ENCODE data around the gene PARP1. TPM values are rescaled to one million over a fixed set of nuclear protein-coding genes. Genes with fewer than 3 reads are reported as not detected.
"Not testable (repeated sequence)": the region's sequence is repeated elsewhere in the genome, so short reads cannot be mapped to it uniquely, and the experiment has no call there.

The PARP1 gene
- total RNA-seq, 1 experiment from 2014 or later = 376 TPM

DNA sequence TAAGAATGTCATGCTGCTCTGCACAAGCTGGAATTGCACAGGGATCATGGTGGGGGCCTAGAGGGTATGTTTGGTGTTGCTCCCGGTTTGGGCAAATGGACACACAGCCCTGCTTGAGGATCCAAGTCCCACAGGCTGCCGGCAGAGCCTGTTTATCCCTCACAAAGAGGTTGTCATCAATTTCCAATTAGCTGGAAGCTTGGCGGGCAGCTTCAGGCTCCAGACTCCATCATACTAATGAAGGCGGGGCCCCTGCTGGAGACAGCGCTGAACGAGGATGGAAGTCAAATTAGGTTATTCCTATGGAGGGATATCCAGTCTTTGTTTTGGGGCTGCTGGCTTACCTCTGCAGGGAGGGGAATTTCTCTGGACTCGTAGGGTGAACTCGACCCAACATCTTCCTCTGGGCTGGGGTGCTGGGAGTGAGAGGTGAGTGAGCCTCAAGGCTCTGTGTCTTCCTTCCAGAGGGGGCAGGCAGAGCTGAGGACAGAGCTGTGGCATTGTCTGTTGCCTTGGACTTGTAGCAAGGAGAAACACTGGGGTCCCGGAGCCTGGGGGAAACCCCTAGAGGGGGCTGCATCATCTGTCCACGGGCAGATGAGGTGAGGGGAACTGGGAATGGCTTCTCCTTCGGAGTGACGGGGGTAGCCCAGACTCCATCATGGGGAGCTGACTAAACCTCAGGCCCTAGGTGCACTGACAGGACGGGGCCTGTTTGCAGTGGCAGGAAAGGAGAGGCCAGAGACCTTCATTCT is 24.9 kb upstream of the PARP1 start (continued):
- TF ChIP-seq, protein P1, sequence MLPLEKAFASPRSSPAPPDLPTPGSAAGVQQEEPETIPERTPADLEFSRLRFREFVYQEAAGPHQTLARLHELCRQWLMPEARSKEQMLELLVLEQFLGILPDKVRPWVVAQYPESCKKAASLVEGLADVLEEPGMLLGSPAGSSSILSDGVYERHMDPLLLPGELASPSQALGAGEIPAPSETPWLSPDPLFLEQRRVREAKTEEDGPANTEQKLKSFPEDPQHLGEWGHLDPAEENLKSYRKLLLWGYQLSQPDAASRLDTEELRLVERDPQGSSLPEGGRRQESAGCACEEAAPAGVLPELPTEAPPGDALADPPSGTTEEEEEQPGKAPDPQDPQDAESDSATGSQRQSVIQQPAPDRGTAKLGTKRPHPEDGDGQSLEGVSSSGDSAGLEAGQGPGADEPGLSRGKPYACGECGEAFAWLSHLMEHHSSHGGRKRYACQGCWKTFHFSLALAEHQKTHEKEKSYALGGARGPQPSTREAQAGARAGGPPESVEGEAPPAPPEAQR (CRISPR knock-in tag; IDR thresholded peaks at IDR 0.05) = no peak
- TF ChIP-seq ELF4 (CRISPR knock-in tag; IDR thresholded peaks at IDR 0.05; ENCODE audit: low read depth) = no peak
- TF ChIP-seq ZNF263 (CRISPR knock-in tag; IDR thresholded peaks at IDR 0.05; ENCODE audit: low read depth) = no peak

DNA sequence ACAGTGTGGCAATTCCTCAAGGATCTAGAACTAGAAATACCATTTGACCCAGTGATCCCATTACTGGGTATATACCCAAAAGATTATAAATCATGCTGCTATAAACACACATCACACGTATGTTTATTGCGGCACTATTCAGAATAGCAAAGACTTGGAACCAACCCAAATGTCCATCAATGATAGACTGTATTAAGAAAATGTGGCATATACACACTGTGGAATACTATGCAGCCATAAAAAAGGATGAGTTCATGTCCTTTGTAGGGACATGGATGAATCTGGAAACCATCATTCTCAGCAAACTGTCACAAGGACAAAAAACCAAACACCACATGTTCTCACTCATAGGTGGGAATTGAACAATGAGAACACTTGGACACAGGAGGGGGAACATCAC is 24.0 kb upstream of the PARP1 start:
- H3K4me3 Mint-ChIP-seq; H3K9me3 Mint-ChIP-seq; DNase-seq (ENCODE audit: low spot score); H3K36me3 Mint-ChIP-seq; H3K27me3 Mint-ChIP-seq (ENCODE audit: low read depth); H3K4me1 Mint-ChIP-seq; ATAC-seq; H3K27ac Mint-ChIP-seq; POLR2A ChIA-PET: not testable (repeated sequence)
- CTCF ChIA-PET = interaction anchor here (0.9 to 1.9 kb wide), 3 partner anchors 26 to 47 kb away, joined by 4 to 13 read pairs (median 7); no protein-coding TSS in a partner anchor

DNA sequence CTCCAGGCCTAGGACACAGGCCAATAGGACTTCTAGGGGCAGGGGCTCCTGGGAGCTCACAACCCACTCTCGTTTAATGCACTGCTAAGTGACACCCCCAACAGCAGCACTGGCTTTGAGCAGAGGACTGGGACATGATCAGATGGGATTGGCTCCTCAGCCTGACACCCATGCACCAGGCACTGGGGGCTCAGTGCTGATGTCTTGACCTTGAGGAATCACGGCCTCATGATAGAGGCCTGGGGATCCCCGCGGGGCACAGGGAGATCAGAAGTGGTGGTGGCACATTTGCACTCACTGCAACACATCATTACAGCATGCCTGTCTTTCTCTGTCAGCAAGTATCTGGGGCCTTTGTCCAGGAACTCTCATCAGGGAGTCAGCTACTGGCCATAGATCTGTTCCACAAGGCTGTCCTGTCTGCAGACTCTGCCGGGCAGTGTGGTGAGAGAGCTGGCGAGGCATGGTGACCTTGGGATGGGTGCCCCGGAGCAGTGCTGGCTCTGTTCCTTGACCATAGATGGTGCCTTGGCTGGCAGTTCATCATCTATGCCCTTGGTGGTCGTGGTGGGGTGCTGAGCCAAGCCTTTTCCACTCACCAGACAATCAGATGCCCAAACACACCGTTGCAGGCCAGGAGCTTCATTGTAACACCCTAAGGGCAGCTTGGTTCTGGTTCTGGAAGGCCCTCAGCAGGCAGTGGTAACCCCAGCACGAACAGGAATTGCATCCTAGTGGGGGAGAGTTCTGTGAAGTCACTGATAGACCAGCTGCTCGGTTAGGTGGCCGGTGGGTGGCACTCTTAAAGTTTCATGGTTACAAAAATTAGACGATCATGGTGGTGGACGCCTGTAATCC is 22.2 kb upstream of the PARP1 start:
- no peak for TF ChIP-seq NR1H2 (CRISPR knock-in tag; IDR thresholded peaks at IDR 0.05)
- TF ChIP-seq, protein P2, sequence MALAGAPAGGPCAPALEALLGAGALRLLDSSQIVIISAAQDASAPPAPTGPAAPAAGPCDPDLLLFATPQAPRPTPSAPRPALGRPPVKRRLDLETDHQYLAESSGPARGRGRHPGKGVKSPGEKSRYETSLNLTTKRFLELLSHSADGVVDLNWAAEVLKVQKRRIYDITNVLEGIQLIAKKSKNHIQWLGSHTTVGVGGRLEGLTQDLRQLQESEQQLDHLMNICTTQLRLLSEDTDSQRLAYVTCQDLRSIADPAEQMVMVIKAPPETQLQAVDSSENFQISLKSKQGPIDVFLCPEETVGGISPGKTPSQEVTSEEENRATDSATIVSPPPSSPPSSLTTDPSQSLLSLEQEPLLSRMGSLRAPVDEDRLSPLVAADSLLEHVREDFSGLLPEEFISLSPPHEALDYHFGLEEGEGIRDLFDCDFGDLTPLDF (CRISPR knock-in tag; IDR thresholded peaks at IDR 0.05) = no peak
- no peak for TF ChIP-seq ZNF423 (CRISPR knock-in tag; IDR thresholded peaks at IDR 0.05)
- TF ChIP-seq, protein P3, sequence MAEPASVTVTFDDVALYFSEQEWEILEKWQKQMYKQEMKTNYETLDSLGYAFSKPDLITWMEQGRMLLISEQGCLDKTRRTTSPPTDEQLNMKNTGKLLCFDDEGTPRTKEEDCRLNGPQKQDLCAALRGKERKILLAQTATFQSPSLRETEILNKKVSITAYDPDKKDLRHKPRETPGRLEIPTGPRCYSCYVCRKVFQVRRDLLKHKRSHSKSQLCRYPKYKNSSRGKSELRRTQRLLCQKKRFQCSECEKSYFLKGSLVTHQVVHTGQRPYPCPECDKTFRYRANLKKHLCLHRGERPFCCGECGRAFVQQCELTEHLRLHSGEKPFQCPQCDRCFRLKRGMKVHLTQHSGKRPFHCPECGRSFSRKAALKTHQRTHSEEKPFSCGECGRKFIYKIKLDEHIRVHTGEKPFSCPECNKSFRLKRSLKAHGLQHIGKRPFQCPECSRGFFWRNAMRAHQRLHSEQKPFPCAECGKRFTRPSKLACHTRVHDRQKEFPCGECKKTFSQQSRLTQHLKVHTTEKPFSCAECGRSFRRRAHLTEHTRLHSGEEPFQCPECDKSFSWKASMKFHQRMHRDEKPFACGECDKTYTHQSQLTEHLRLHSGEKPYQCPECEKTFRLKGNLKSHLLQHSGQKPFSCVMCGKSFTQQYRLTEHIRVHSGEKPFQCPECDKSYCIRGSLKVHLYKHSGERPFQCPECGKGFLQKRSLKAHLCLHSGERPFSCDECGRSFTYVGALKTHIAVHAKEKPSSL (CRISPR knock-in tag; conservative IDR thresholded peaks at IDR 0.05) = no peak
- TF ChIP-seq JUN (CRISPR knock-in tag; IDR thresholded peaks at IDR 0.05) = no peak
- no peak for TF ChIP-seq ELF4 (CRISPR knock-in tag; IDR thresholded peaks at IDR 0.05; ENCODE audit: low read depth)
- TF ChIP-seq CREB1 (CRISPR knock-in tag; IDR thresholded peaks at IDR 0.05) = no peak
- no peak for TF ChIP-seq NR2C2 (CRISPR knock-in tag; IDR thresholded peaks at IDR 0.05)
- TF ChIP-seq, protein P4, sequence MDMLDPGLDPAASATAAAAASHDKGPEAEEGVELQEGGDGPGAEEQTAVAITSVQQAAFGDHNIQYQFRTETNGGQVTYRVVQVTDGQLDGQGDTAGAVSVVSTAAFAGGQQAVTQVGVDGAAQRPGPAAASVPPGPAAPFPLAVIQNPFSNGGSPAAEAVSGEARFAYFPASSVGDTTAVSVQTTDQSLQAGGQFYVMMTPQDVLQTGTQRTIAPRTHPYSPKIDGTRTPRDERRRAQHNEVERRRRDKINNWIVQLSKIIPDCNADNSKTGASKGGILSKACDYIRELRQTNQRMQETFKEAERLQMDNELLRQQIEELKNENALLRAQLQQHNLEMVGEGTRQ (CRISPR knock-in tag; IDR thresholded peaks at IDR 0.05) = no peak
- TF ChIP-seq, protein P1 (CRISPR knock-in tag; IDR thresholded peaks at IDR 0.05) = no peak
- TF ChIP-seq SOX15 (CRISPR knock-in tag; IDR thresholded peaks at IDR 0.05) = no peak
- TF ChIP-seq RELA (CRISPR knock-in tag; IDR thresholded peaks at IDR 0.05; ENCODE audit: borderline replicate concordance) = no peak
- no peak for TF ChIP-seq ETV6 (CRISPR knock-in tag; IDR thresholded peaks at IDR 0.05)
- TF ChIP-seq ZNF219 (CRISPR knock-in tag; IDR thresholded peaks at IDR 0.05; ENCODE audit: borderline replicate concordance) = no peak
- TF ChIP-seq CBFB (CRISPR knock-in tag; IDR thresholded peaks at IDR 0.05; ENCODE audit: low read depth) = no peak
- TF ChIP-seq PRRX2 (CRISPR knock-in tag; IDR thresholded peaks at IDR 0.05) = no peak
- TF ChIP-seq JAZF1 (CRISPR knock-in tag; IDR thresholded peaks at IDR 0.05) = no peak
- DNase-seq (ENCODE audit: low spot score) (no peak), ATAC-seq (no peak)
- H3K27me3 Mint-ChIP-seq (ENCODE audit: low read depth) = no peaks in the 10 kb centered on the region; the same call in 1 of the 2 replicates
- H3K9me3 Mint-ChIP-seq = no peaks in the 10 kb centered on the region
- POLR2A ChIA-PET = no interaction called here
- no peak overlapping the region for H3K27ac Mint-ChIP-seq
- H3K36me3 Mint-ChIP-seq = no peaks in the 10 kb centered on the region
- peaks cover 10% of the 10 kb centered on the region for H3K4me1 Mint-ChIP-seq
- H3K4me3 Mint-ChIP-seq = no peak overlapping the region
- CTCF ChIA-PET = interaction anchor here (2.0 to 2.6 kb wide), 2 partner anchors 22 to 27 kb away, joined by 7 to 12 read pairs; partner anchors contain the start of gene PARP1

All from WTC11 (cell line).